Left cardiac atrium (tissue), 2 donors: ENCODE measurements around the gene SF3B2. TPM values are rescaled to one million over a fixed set of nuclear protein-coding genes. Genes with fewer than 3 reads are reported as not detected.

Experiments
- total RNA-seq, 2 donors: library from RNA; stranded (reverse); fragmentation: NEBNext Ultra II Directional; extraction: Animal tissue kit (Norgen Biotek cat#: 25700); gene quantifications; one replicate each; pipeline ENCODE4 v1.2.1, GENCODE V29; 2021
- donor health status: DM: no; HTN: yes; CAD: no; lungs with severe emphysema.
- donor health status: DM: yes; HTN: yes; CAD: no.

SF3B2 gene
- total RNA-seq, 2 donors from 2014 or later, result 78.7 to 101 TPM

Other genes with a start within 250 kb of the SF3B2 start
- not detected for gene SNX32, start 218.4 kb upstream of the SF3B2 start, total RNA-seq
- gene CFL1, start 194.2 kb upstream of the SF3B2 start, total RNA-seq, result 100 to 1,000 TPM; 439 to 554 TPM
- 10 to 100 TPM; 36.1 to 37.6 TPM for gene MUS81, start 191.9 kb upstream of the SF3B2 start, total RNA-seq
- gene EFEMP2, start 179.6 kb upstream of the SF3B2 start, total RNA-seq, result 100 to 1,000 TPM in 1 of 2 donors, 10 to 100 TPM in 1; 98.0 to 103 TPM
- gene CTSW, start 172.5 kb upstream of the SF3B2 start, total RNA-seq, result 1 to 10 TPM in 1 of 2 donors, under 1 TPM in 1; 0.99 to 2.7 TPM
- 10 to 100 TPM; 37.8 to 44.3 TPM for gene FIBP, start 163.9 kb upstream of the SF3B2 start, total RNA-seq
- gene CCDC85B, start 161.7 kb upstream of the SF3B2 start, total RNA-seq, result 10 to 100 TPM; 45.8 to 63.5 TPM
- gene FOSL1, start 152.0 kb upstream of the SF3B2 start, total RNA-seq, result 10 to 100 TPM in 1 of 2 donors, 1 to 10 TPM in 1; 1.3 to 11.1 TPM
- gene C11orf68, start 133.3 kb upstream of the SF3B2 start, total RNA-seq, result 10 to 100 TPM; 29.9 to 31.8 TPM
- 10 to 100 TPM; 80.6 to 86.8 TPM for gene DRAP1, start 132.9 kb upstream of the SF3B2 start, total RNA-seq
- not detected for gene TSGA10IP, start 106.9 kb upstream of the SF3B2 start, total RNA-seq
- 10 to 100 TPM; 31.2 to 31.6 TPM for gene SART1, start 90.6 kb upstream of the SF3B2 start, total RNA-seq
- 10 to 100 TPM; 20.7 to 25.1 TPM for gene EIF1AD, start 50.2 kb upstream of the SF3B2 start, total RNA-seq
- 100 to 1,000 TPM; 186 to 209 TPM for gene BANF1, start 49.9 kb upstream of the SF3B2 start, total RNA-seq
- gene CST6, start 40.4 kb upstream of the SF3B2 start, total RNA-seq, result 1 to 10 TPM in 1 of 2 donors, under 1 TPM in 1; 0.91 to 2.6 TPM
- under 1 TPM in 1 of 2 donors, not detected in 1; 0.26 TPM for gene CATSPER1, start 25.9 kb upstream of the SF3B2 start, total RNA-seq
- 1 to 10 TPM; 7.8 to 9.8 TPM for gene GAL3ST3, start 3.2 kb upstream of the SF3B2 start, total RNA-seq
- gene PACS1, start 17.9 kb downstream of the SF3B2 start, total RNA-seq, result 10 to 100 TPM; 51.6 to 74.4 TPM
- gene KLC2, start 205.3 kb downstream of the SF3B2 start, total RNA-seq, result 10 to 100 TPM; 25.8 to 32.1 TPM
- gene RAB1B, start 216.3 kb downstream of the SF3B2 start, total RNA-seq, result 100 to 1,000 TPM; 114 to 115 TPM
- gene CNIH2, start 225.8 kb downstream of the SF3B2 start, total RNA-seq, result not detected
- 10 to 100 TPM; 53.2 to 81.1 TPM for gene YIF1A, start 236.8 kb downstream of the SF3B2 start, total RNA-seq
- gene TMEM151A, start 239.5 kb downstream of the SF3B2 start, total RNA-seq, result 1 to 10 TPM in 1 of 2 donors, under 1 TPM in 1; 0.86 to 1.1 TPM